A673 (cell line): ENCODE data around the gene YPEL3. TPM values are rescaled to one million over a fixed set of nuclear protein-coding genes. Genes with fewer than 3 reads are reported as not detected.

Experiments used
- BruUV-seq: library from RNA; stranded (reverse); fragments of 400-500 nt; replicated peaks from 2 replicates; lab custom pipeline; 2021; lab: Mats Ljungman, UMichigan
- CTCF ChIA-PET: fragments of 300-600 bp; sonication (Branson Sonifier 250); formaldehyde crosslinking; loops from one replicate; lab custom pipeline; 2022; ENCODE audit warnings: antibody characterized with exemption; lab: Charles Lee
- POLR2A ChIA-PET: fragments of 300-600 bp; sonication (Branson Sonifier 250); formaldehyde crosslinking; loops from one replicate; lab custom pipeline; 2022; ENCODE audit warnings: antibody characterized with exemption; ENCODE audit not compliant: low non-redundant PET; lab: Charles Lee
- DNase-seq: peaks from one replicate; pipeline ENCODE4 v3.0.0-alpha.2; 2015; ENCODE audit warnings: low spot score
- H3K27ac ChIP-seq: fragments of 200-600 bp; sonication (generic); 2 replicates; pipeline ENCODE4 v1.5.1; 2016; ENCODE audit warnings: mixed run types, low read depth, mild to moderate bottlenecking, mixed read lengths, antibody characterized with exemption, low read length; ENCODE audit not compliant: poor library complexity, severe bottlenecking
- H3K27me3 ChIP-seq: fragments of 200-600 bp; sonication (generic); replicated peaks from 2 replicates; pipeline ENCODE4 v1.6.1; 2017; ENCODE audit warnings: mixed run types, low read depth, mild to moderate bottlenecking, mixed read lengths, antibody characterized with exemption, low read length; ENCODE audit not compliant: insufficient read depth, poor library complexity
- H3K36me3 ChIP-seq: fragments of 200-600 bp; sonication (generic); 2 replicates; pipeline ENCODE4 v1.6.1; 2016; ENCODE audit warnings: mixed run types, mild to moderate bottlenecking, mixed read lengths, antibody characterized with exemption, low read length; ENCODE audit not compliant: insufficient read depth, poor library complexity, severe bottlenecking
- H3K4me1 ChIP-seq: fragments of 200-600 bp; sonication (generic); 2 replicates; pipeline ENCODE4 v1.6.1; 2017; ENCODE audit warnings: mixed run types, mild to moderate bottlenecking, mixed read lengths, antibody characterized with exemption, low read length; ENCODE audit not compliant: insufficient read depth, poor library complexity, severe bottlenecking
- H3K4me3 ChIP-seq: fragments of 200-600 bp; sonication (generic); 2 replicates; pipeline ENCODE4 v1.5.1; 2016; ENCODE audit warnings: low read depth, mixed run types, mild to moderate bottlenecking, mixed read lengths, low read length; ENCODE audit not compliant: poor library complexity, severe bottlenecking
- H3K9me3 ChIP-seq: fragments of 200-600 bp; sonication (generic); 2 replicates; pipeline ENCODE4 v1.6.1; 2016; ENCODE audit warnings: mixed run types, low read depth, mild to moderate bottlenecking, mixed read lengths, antibody characterized with exemption, low read length; ENCODE audit not compliant: poor library complexity, severe bottlenecking
- CTCF ChIP-seq: fragments of 300-800, 200-600 bp; sonication (generic); conservative IDR thresholded peaks from 2 replicates; pipeline ENCODE4 v1.5.1; 2017; ENCODE audit warnings: low read depth, mild to moderate bottlenecking, antibody characterized with exemption, low read length, moderate library complexity, mixed read lengths
- EZH2 ChIP-seq: fragments of 200-600 bp; sonication (generic); IDR thresholded peaks from 2 replicates; pipeline ENCODE4 v1.6.1; 2017; ENCODE audit warnings: borderline replicate concordance, low read depth, mild to moderate bottlenecking, mixed read lengths, antibody characterized with exemption, low read length; ENCODE audit not compliant: poor library complexity, severe bottlenecking
- intact Hi-C: fragments of 100-400 bp; cut with micrococcal nuclease; formaldehyde crosslinking; loops from one replicate; pipeline ENCODE4 v1.10.0; 2022; ENCODE audit not compliant: unreplicated experiment
- total RNA-seq: library from RNA; stranded (reverse); gene quantifications from 2 replicates; pipeline ENCODE4 v1.2.3, GENCODE V29; 2021

The YPEL3 gene
- total RNA-seq, 1 experiment from 2014 or later, result 4.7 TPM

- POLR2A ChIA-PET, result no interaction called here
- CTCF ChIA-PET, result interaction anchor here (0.6 to 1.1 kb wide), 6 partner anchors 9 to 358 kb away, joined by 3 to 5 read pairs (median 3); partner anchors contain the start of gene CORO1A
- intact Hi-C loops, result loop anchor here (5.0 kb wide), 1 partner anchor 515 kb away; no protein-coding TSS in a partner anchor
- Histone ChIP-seq H3K9me3 (no peaks in the 10 kb centered on the region), H3K36me3 (peaks cover 4% of the 10 kb centered on the region), H3K27me3 (no peaks in the 10 kb centered on the region), H3K27ac (no peak overlapping the region), H3K4me3 (no peak overlapping the region), H3K4me1 (no peaks in the 10 kb centered on the region)
- TF ChIP-seq CTCF, result peak; percentile 80
- TF ChIP-seq EZH2, result no peak
- DNase-seq, result peak; percentile 77
- BruUV-seq, result no TSS peak
Measured at GRCh38 chr16:30112197-30113030, 16.4 kb upstream of the YPEL3 start.

GRCh38 chr16:30110661-30111060 is 14.6 kb upstream of the YPEL3 start:
- intact Hi-C loops, result loop anchor here (5.0 kb wide), 1 partner anchor 517 kb away; no protein-coding TSS in a partner anchor
- no TSS peak for BruUV-seq
- CTCF ChIA-PET, result interaction anchor here (0.7 kb wide), 1 partner anchor 10 kb away, joined by 6 read pairs; no protein-coding TSS in a partner anchor

More at GRCh38 chr16:30110661-30111060, 14.6 kb upstream of the YPEL3 start:
- H3K4me1 ChIP-seq, result no peaks in the 10 kb centered on the region
- H3K27me3 ChIP-seq, result no peaks in the 10 kb centered on the region
- no peaks in the 10 kb centered on the region for H3K9me3 ChIP-seq
- H3K36me3 ChIP-seq, result no peaks in the 10 kb centered on the region
- H3K4me3 ChIP-seq, result no peak overlapping the region
- no peak for DNase-seq
- TF ChIP-seq EZH2 (no peak), CTCF (no peak)
- POLR2A ChIA-PET, result no interaction called here
- no peak overlapping the region for H3K27ac ChIP-seq
